Urothelium cell line (cell line): ENCODE measurements around the gene PRMT9.

Experiments
- DNase-seq: peaks from one replicate; pipeline ENCODE4 v3.0.0; 2011; ENCODE audit warnings: low spot score, mixed read lengths
- FAIRE-seq: peaks from 2 replicates; lab custom pipeline; 2011; peaks lifted over from hg19 to GRCh38; lab: Jason Lieb, UNC

Gene PRMT9

DNA sequence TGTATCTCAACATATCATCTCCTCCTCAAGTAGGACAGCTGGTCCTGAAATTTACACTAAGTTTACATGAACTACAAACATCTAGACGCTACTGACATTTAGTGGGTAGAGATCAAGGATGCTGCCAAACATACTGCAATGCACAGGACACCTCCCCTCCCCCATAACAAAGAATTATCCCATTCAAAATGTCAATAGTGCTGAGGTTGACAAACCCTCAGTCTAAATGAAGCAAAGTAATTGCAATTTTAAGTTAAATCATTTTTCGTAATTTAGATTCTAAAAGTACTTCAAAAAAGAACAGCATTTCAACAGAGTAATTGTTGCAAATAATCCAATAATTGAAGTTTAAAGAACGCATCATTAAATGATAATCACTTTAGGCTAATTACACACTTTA lies 1.2 kb downstream of the PRMT9 start:
- DNase-seq: no peak
- no peak for FAIRE-seq

DNA sequence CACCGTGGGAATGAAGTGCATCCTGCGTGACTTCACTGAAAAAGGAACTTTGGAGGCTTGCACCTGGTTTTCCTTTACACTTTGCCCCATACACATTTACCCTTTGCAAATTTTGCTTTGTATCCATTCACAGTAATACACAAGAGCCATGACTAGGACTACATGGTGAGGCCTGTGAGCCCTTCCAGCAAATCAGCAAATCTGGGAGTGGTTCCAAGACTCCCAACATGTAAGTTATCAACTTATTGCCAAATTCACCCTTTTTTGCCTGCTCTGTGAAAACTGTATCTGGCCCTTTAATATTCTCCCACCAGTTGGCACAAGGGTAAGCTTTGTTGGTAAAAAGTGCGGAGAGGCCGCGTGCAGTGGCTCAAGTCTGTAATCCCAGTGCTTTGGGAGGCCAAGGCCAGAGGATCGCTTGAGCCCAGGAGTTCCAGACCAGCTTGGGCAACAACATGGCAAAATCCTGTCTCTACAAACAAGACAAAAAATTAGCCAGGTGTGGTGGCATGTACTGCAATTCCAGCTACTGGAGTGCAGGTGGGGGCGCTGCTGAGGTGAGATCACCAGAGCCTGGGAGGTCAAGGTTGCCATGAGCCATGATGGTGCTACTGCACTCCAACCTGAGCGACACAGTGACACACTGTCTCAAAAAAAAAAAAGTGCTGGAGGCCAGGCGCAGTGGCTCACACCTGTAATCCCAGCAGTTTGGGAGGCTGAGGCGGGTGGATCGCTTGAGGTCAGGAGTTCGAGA lies 5.0 kb downstream of the PRMT9 start:
- FAIRE-seq (no peak), DNase-seq (no peak)

DNA sequence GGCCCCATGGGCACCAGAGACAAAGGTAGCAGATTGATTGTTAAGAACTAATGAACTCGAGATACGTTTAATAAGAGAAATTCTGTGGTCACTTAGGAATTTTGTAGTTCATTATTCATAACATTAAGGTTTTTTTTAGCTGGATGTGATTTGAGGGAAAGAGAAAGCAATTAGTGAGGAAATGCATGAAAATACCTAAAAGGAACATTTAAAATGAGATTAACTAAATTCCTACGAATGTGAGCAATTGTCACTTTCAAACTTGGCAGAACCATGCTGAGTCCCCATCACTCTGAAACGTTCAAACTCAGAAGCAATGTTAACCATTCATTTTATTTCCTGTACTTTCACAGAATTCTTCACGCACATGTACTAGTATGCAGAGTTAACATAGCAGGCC lies 5.9 kb downstream of the PRMT9 start:
- DNase-seq: no peak
- FAIRE-seq: no peak

DNA sequence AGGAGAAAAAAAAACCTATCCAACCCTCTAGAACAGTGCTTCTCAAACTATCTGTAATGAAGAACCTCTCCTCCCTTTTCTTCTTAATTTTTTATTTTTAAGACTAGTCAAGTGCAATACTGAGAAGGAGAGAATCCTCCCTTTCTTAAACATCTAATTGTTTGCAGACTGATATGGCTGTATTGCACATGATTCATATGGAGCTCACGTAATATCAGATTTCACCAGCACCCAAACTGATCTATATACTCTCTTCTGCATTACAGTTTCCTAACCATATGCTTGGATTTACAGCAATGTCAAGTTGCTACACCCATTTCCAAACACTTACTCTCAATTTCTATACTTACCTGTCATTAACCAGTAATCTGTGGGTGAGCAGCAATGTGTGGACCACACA lies 9.5 kb downstream of the PRMT9 start:
- no peak for DNase-seq
- FAIRE-seq: no peak

DNA sequence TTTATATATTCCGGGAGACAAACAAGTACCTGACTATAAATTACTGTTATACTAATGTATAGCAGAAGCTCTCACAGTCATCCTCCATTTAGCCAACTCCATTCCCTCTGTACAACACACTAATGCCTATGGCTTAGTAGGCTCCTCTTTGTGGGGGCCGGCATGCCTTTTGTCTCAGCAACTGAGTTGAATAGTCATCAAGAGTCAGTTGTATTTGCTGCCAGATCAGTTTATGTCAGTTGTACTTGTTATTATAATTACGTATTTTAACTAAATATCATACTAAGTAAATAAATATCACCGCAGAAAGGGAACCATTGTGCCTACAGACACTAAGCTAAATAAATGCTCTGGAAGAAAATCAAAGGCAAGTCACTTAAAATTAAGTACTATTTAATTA lies 9.9 kb downstream of the PRMT9 start:
- FAIRE-seq (no peak), DNase-seq (no peak)

DNA sequence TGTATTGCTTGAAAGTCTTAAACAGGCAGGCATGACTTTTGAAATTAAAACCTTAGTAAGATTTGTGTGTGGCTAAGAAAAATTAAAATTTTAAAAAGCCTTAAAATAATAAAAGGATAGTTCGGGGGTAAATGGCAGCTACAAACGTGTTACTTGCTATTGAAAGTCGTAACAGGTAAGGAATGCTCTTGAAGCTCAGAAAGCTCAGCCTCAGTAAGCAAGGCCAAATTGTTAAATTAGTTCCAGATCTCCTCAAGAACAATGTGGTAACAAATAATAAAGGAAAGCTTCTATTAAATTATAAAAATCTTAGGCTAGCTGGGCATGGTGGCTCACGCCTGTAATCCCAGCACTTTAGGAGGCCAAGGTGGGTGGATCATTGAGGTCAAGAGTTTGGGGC lies 25.5 kb downstream of the PRMT9 start:
- FAIRE-seq: no peak
- DNase-seq: no peak

DNA sequence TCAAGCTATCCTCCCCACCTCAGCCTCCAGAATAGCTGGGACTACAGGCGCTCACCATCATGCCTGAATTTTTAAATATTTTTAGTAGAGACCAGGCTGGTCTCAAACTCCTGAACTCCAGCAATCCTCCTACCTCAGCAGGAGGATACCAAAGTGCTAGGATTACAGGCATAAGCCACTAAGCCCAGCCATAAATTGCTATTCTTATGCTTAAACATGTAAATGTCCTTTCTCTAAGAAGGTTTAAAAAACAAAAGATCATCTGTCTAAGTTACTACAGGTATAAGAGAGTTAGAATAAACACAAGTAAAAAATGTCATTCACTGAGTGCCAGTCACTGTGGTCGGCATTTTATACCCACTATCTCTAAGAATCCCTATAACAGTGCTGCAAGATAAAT lies 28.3 kb downstream of the PRMT9 start:
- DNase-seq: no peak
- no peak for FAIRE-seq

DNA sequence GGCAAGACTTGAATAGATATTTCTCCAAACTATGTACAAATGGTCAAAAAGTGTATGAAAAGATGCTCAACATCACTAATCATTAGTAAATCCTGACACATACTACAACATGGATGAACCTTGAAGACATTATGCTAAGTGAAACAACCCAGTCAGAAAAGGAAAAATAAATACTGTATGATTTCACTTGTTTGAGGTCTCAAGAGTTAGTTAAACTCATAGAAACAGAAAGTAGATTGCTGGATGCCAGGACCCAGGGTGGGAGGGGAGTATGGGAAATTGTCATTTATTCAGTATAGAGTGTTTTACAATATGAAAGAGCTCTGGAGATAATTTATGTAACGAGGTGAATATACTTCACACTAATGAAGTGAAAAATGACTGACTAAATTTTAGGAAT lies 32.4 kb downstream of the PRMT9 start:
- no peak for DNase-seq
- no peak for FAIRE-seq

DNA sequence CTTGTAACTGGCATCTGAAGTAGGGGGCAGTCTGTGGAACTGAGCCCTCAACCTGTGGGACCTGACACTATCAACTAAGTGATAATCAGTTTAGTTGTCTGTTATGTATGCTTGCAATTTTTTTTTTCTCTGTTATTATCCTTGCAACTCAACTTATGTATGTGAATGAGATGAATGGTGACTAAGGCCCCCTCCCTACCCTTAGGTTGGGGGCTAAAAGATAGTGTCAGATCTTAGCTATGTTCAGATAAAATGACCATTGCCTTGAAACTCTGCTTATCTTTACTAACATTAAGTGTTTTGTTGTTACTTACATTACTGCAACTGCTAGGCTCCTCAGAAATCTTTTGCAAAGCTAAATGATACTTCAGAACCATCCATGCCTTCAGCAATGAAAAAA lies 35.3 kb downstream of the PRMT9 start:
- no peak for FAIRE-seq
- DNase-seq: no peak

DNA sequence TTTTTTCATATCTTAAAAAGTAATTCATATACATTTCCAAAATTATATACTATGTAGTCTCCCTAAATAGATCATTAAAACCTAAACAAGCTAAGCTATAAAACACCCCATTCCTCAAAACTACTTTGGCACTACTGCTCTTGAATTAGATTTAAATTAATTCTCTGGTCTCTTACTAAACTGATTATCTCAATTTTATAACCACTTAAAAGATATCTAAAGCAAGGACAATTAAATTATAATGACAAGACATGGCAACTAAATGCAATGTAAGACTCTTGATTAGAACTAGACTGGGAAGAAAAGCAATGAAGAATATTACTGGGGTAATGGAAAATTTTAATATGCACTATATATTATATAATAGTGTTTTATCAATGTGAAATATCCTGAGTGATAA lies 38.9 kb downstream of the PRMT9 start:
- no peak for FAIRE-seq

DNA sequence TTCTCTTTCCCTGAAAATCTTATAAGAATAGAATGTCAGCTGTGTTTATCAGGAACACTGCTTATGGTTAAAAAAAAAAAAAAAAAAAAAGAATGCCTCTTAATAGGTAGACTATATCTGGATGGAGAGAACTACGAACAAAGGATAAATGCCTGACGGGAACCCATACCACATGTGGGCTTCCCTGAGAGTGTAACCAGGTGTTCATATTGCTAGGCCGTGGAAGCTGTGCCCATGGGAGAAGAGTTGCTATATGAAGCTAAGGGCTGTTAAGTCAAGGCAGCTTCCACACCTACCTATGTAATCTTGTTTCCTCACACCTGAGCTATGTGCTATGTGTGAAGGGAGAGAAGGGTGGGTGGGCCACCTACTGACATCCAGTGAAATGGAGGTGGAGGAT lies 39.5 kb downstream of the PRMT9 start:
- DNase-seq (no peak), FAIRE-seq (no peak)

More for the DNA sequence above, 38.9 kb downstream of the PRMT9 start:
- DNase-seq: no peak

DNA sequence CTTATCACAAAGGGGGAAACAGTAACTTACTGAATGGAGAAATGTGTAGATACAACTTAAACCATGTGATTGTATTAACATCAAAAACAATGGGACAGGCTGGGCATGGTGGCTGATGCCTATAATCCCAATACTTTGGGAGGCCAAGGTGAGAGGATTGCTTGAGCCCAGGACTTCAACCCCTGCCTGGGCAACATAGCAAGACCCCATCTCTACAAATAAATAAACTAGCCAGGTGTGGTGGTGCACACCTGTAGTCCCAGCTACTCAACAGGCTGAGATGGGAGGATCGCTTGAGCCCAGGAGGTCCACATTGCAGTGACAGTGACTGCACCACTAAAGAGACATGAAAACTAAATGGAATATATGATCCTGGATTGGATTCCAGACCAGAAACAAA lies 40.3 kb downstream of the PRMT9 start:
- no peak for DNase-seq
- FAIRE-seq: no peak

DNA sequence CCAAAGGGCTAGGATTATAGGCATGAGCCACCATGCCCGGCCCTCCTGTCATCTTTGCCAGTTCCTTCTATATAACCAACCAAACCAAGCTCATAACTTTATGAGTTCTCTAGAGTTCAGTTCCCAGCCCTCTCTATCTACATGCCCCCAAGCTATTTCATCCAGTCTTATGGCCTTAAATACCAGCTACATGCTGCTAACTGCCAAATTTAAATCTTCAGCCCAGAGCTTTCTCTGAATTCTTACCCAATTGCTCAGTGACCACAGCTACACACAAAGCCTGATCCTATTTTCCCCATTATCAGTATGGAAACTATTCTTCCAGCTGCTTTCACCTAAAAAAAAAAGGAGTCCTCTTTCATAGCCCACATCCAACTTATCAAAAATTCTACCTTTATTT lies 43.6 kb downstream of the PRMT9 start:
- DNase-seq (no peak), FAIRE-seq (no peak)

DNA sequence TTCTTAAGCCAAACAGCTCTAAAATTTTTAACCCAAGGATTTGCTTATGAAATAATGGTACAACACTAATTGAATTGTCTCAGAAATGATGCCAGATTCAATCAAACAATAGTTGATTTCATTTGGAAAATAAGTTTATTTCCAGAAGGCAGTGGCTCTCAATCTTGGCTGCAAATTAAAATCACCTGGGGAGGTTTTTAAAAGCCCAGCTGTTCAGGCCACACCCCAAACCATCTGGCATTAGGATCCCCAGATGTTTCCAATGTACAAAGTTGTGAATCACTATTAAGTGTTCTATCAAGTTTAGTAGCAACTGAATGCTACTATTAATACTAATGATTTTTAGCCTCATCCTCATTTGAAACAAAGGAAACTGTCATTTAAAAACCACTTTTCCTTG lies 44.6 kb downstream of the PRMT9 start:
- no peak for FAIRE-seq
- no peak for DNase-seq

DNA sequence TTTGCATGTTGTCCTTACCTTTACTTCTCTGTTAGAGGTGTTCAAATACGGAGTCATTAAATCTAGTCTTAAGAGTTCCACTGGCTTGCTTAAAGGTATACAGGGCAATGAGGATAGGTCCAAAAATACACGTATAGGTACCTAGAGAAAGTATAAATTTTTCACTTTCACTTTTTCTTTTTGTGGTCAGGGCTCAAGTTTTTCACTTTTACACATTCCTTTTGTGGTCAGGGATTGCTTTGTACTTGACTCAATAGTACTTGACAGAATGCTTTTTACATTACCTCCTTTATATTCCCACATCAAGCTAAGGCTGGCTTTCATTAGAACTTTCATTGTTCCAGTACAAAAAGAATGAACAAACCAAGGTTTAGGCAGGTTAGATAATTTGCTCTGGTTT lies 45.0 kb downstream of the PRMT9 start:
- FAIRE-seq (no peak), DNase-seq (no peak)

DNA sequence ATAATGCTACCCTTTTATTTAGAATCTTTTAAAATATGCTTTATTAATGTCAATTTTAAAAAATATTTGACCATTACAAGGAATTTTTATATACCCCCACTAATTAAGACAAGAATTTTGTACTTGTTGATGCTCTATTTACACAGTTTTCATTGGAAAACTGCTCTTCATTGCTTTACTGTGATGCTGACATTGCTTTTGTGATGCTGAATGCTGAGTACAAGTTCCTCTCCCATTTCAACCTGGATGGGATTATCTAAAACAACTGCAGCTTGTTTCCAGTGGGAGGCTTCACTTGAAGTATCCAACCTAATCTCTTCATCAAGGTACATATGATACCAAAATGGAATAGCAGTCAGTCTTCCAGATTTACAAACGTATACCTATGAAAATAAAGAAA lies 45.6 kb downstream of the PRMT9 start:
- DNase-seq (no peak), FAIRE-seq (no peak)

DNA sequence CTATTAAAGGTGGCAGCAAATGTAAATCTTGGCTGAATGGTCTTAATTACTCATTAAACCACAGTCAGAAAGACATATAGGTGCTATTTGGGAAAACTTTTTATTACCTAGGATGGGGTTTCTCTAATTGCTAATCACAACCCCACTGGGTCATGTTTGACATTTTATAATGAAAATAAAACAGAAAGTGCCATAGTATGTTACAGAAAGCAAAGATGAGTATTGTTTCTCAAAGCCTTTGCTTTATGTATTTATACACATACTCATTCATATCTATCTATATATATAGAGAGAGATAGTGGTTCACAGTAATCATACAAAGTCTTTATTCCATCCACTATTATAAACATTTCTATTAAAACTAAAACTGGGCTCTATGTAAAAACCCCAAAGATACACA lies 48.6 kb downstream of the PRMT9 start:
- FAIRE-seq (no peak), DNase-seq (no peak)

DNA sequence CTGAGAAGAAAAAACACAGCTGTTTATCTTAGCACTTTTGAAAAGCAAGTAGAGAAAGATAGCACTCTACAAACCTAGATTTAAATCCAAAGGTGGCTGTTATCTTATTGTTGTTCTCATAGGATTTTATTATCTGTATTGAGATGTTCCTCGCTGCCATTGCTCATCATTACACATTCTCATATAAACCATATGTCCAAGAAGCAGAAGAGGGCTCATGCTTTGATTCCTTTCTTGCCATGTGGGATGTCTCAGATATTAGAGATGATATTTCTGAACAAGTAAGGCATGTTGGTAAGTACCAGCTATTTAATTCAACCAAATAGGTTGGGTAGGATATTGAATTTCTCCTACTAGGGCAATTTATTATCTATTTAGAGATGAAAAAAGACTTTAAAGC lies 50.3 kb downstream of the PRMT9 start:
- no peak for DNase-seq
- FAIRE-seq: no peak

DNA sequence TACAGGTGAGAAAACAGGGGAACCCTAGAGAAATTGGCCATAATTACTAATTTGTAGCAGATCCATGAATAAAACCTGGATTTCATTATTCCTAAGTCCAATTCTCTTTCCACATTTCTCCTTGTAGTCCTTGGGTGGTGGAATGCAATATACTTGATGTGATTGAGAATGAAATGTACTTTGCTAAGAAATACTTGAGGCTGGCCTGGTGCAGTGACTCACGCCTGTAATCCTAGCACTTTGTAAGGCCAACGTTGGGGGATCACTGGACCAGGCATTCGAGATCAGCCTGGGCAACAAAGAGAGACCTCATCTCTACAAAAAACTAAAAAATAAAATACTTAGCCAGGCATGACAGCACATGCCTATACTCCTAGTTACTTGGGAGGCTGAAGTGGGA lies 50.9 kb downstream of the PRMT9 start:
- DNase-seq: no peak
- no peak for FAIRE-seq

DNA sequence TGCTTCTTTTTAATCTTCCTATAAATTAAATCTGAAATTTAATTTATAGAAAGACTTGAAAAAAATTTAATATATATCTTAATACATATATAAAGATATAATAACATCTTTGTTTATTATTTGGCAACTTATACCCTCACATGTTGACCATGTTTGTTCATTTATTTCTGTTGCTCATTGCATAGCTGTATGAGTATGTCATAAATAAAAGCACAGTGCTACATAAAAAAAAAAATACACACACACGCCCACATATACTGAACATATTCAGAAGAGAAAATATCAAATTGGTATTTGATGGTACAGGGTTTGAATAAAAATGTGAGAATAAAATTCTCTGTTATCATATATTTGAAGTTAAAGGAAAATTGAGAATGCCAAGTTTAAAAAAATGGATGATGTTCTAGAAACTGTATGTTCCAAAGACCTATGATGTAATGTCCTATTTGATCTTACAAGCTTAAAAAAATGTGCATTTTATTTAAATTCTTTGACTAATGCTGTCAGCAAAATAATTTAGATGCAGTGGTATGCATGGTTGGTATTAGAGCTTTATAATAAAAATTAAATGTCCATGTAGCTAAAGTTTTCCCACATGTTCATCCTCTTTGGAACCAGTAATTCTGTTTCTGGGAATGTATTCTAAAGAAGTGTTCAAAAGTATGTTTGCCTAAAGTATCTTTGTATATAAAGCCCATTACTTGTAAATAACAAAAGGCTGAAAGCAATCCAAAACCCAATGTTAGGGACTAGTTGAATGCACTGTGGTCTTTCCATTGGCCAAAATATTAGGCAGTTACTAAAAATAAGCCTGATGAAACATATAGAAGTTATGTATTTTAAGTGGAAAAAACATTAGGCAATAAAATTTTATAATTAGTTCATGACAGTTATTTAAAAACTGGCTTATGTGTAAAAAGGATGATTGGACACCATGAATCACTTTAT lies 53.9 kb downstream of the PRMT9 start:
- DNase-seq (no peak), FAIRE-seq (no peak)

DNA sequence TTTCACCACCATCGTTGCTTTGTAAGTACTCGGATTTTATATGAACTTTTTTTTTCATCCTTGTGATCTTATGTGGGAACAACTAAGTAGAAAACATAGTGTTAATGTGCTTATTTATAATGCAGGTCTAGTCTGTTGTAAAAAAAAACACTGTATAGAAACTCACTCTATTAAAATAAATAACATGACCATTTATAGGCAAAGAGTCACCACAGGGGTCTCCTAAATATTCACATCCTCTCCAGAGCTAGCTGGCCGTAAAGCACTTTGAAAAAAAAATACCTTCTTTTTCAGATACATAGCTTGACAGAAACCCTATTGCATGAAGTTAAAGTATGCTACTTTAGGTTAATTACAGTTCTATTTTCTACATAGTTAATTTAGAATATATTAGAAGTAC lies 55.5 kb downstream of the PRMT9 start:
- no peak for DNase-seq
- no peak for FAIRE-seq

DNA sequence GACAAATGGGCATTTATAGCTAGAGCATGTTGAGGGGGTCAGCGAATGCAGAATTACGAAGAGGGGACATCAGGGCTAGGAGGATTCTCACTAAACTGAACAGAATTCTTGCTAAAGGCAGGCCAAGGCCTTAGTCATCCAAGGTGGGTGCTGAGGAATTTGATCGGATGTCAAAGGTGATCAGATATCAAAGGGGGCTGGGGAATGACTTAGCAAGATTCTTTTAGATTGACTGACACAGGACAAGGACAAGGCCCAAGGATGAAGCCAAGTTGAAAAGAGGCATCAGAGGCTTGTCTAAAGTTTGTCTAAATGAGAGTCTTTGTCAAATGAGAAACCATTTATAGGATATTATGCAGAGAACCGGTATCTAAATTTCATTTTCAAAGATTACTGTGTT lies 57.1 kb downstream of the PRMT9 start:
- no peak for FAIRE-seq
- DNase-seq: no peak
